ENCODE measurements around the gene SPPL2B.
"Not testable (repeated sequence)": the region's sequence is repeated elsewhere in the genome, so short reads cannot be mapped to it uniquely, and the experiment has no call there.

Gene SPPL2B

DNA sequence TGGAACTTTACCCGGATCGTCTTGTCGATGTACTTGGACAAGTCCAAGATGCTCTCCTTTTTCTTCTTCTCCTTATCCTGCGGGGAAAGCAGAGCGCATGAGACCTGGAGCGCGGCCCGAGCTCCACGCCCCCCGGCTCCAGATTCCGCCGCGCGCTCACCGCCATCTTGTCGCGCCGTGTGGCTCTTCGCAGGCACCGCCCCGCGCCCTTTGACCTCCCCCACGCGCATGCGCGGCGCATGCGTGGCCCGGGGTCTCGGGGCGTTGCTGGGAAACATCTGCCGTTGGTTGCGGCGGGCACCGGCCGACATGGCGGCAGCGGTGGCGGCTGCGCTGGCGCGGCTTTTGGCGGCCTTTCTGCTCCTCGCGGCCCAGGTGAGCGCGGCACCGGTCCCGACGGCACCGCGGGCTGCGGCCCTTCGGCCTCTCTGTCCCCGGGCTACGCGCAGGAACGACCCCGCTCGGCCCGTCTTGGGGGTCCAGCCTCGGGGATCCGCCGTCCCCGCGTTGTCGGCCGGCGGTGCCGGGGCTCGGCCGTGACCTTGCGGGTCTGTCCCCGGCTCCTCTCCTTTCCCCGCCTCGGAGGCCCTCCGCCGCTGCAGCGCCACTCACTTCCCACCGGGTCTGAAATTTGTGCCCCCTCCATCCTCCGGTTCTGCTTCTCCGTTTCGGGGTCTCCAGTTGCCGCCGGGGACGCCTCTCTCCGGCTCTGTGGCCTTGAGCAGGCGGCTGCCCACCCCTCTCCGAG, at the start of gene SPPL2B, which contains the start of gene LSM7:
Gene SPPL2B (plus strand): TSS at position 284 of the 748 bp plus-strand sequence. CDS start 26 bp downstream, at position 310.
Gene LSM7 (minus strand): TSS at position 186 of the 748 bp plus-strand sequence. CDS start 20 bp downstream, at position 166.
- ATAC-seq: peak; percentile 65

DNA sequence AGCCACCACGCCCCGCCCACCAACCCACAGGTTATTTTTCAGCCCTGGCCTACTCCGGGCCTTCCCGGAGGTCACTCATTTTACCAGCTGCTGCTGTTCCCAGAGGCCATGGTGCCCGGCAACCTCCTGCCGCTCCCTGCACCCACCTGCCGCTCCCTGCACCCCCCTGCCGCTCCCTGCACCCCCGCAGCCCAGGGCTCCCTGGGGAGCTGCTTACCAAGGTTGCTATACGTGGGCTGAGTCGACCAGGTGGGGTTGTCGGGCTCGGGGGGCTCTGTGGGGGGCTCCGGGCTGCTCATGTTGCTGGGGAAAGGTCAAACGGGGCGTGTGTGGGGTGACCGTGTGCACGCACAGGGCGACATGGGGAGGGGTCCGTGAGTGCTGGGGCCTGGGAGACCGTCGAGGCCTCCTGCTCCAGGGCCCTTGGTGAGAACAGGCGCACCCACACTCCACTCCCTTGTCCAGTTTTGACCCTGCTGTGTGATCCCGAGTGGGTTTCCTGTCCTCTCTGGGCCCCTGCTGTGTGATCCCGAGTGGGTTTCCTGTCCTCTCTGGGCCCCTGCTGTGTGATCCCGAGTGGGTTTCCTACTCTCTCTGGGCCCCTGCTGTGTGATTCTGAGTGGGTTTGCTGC, 47.7 kb upstream of the SPPL2B start:
- no peak for DNase-seq

More for the DNA sequence above, at the start of gene SPPL2B, which contains the start of gene LSM7:
- DNase-seq: peak; percentile 96

GRCh38 chr19:2281265-2282061, 47.0 kb upstream of the SPPL2B start:
- DNase-seq, ATAC-seq: not testable (repeated sequence)

More for the DNA sequence above, 47.7 kb upstream of the SPPL2B start:
- ATAC-seq: no peak

DNA sequence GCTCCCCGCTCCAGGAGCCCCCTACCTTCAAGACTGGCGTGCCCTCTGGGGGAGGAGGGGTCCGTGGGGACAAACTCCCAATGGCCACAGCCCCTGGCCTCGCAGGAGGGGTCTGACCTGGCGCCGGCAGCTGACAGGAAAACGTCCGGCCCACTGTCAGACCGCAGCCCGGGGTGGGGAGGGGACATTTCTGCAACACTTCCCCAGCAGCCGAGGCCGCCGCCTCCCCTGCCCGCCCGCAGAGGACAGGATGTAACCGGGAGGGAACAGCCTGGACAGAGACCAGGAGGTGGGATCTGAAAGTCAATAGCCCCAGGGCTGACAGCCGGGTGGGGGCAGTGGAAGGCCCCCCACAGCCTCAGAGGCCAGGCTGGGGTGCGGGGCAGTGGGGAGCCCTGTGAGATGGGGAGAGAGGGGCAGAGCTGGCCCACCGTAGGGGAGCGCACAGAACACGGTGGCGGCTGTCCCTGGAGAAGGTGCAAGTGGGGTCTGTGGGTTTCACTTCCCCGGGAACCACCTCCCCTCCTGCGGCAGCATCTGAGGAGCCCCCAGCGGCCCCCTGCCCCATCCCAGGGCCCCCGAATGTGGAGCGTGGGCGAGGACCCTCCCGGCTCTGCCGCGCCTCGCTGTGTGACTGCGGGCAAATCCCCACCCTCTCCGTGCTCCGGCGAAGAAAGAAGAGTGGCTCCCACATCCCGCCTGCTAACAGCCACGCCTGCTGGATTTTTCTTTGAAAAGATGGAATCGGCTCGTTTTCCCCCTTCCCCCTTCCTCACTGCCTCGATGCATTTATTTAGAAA, 46.2 kb upstream of the SPPL2B start, which contains the start of gene PEAK3:
Gene PEAK3 (minus strand): TSS at position 114 of the 800 bp plus-strand sequence. CDS start 1,244 bp downstream, outside the sequence.
- DNase-seq: peak; percentile 57

DNA sequence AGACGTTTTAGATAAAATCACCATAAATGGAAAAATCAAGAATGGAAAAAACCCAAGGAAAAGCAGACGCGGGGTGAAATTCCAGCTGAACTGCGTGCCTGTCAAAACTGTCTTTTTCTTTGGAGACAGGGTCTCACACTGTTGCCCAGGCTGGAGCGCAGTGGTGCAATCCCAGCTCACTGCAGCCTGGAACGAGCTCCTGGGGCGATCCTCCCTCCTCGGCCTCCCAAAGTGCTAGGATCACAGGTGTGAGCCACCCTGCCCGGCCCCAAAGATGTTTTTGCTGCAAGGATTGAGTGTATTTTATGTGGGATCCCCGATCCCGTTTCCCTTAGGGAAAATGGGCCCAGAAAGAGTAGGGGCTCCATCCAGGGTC, 45.6 kb upstream of the SPPL2B start:
- ATAC-seq (no peak), DNase-seq (no peak)

More for the DNA sequence above, 46.2 kb upstream of the SPPL2B start, which contains the start of gene PEAK3:
- peak; percentile 21 for ATAC-seq

- ATAC-seq: no peak
- DNase-seq: no peak
Measured at GRCh38 chr19:2283835-2284507, 44.5 kb upstream of the SPPL2B start.

GRCh38 chr19:2286402-2287140, 41.9 kb upstream of the SPPL2B start:
- DNase-seq (no peak), ATAC-seq (no peak)

DNA sequence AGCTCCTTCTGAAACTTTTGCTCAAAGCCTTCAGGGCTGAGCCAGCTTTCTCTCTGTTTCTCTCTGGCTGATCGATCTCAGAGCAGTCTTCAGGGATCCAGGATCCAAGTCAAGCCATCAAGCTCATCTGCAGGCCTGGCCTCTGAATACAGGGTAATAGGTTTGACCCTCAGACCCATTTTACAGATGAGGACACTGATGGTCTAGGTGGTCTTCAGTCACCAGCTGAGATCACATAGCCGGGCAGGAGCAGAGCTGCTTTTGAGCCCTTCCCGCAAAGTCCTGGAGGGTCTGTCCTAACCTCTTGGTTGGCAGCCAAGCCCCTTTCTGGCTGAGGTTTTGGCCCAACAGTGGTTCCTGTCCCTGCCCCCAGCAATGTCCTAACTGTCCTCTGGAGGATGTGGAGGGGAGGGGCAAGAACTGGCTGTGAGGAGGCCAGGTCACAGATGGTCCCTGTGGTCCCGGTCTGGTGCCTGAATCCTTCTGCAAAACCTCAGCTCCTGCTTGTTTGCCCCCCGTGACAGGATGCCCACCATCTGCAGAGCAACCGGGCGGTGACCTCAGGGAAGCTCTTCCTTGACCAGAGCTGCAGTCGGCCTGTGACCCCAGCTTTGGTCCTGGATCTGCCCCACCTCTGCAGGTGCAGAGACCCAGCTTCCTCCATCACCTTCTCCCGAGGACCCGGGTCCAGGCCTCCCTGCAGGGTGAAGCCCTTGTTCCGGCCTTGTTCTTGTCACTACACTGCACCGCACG, 40.7 kb upstream of the SPPL2B start:
- ATAC-seq (no peak), DNase-seq (no peak)

DNA sequence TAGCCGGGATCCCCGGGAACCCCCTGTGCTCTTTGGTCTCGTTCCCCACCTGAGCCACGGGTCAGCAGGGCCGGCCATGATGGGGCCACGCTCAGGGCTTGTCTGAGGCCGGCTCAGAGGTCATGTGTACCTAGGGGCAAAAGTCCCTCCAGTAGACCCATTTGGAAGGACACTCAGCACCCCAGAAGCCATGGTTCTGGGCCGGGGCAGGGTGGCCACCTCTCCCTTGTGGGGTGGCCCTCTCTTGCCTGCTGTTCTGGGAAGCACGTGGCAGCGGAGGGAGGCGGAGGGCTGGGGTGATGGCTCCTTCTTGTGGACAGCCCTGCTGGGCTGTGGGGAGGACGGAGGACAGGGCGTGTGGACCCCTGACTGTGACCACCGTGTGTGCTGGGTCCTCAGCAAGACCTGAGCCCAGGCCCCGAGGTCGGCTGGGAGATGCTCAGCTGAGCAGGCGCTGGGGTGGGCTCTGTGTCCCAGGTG, 40.1 kb upstream of the SPPL2B start:
- ATAC-seq (no peak), DNase-seq (no peak)

GRCh38 chr19:2288818-2289713, 39.4 kb upstream of the SPPL2B start:
- ATAC-seq (no peak), DNase-seq (no peak)

DNA sequence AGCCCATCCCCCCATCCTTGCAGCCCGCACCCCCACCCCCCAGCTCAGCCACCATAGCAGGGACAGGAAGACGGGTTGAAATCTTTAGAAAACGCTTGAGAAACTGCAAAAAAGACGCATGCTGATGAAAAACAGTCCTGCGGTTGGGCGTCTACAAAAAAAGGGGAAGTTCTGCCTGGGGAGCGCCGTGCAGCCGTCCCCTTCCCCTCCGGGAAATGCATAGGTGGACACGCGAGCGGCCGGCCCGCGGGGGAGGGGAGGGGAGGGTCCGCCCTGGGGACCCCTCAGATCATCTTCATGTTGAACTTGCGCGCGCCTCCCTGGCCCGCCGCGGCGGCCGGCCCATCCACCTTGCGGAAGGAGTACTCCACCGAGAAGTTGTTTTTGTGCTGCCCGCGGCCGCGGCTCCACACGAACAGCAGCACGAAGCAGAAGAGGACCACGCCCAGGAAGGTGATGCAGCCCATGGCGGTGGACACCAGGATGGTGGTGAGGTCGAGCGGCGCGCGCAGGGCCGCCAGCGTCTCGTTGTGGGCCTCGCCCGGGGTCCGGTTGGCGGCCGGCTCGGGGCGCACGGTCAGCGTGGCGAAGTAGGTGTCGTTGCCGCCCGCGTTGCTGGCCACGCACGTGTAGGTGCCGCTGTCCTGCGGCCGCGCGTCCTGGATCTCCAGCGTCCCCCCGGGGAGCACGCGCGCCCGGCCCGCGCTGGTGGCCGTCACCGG, 38.6 kb upstream of the SPPL2B start:
- peak; percentile 50 for DNase-seq
- peak; percentile 20 for ATAC-seq

DNA sequence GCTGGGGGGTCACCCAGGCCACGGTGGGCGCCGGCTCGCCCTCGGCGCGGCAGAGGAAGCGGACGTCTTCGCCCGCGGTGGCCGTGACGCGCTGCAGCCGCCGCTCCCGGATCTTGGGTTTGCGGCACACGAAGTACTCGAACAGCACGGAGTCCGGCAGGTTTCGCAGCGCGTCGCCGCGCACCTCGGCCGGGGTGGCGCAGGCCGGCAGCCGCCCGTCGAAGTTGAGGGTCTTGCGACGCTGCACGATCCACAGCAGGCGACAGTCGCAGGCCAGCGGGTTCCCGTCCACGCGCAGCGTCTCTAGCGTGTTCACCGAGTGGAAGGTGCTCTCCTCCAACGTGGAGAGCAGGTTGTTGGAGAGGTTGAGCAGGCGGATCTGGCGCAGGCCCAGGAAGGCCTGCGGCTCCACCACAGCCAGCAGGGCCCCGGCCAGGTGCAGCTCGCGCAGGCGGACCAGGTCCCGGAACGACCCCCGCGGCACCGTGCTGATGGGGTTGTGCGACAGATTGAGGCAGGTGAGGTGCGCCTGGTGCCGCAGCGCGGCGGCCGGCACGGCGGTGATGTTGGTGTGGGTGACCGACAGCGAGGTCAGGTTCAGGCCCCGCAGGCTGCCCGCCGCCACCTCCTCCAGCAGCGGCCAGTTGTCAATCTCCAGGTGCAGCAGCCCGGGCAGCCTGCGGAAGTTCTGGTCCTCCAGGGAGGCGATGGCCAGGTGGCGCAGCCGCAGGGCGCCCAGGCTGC, 37.9 kb upstream of the SPPL2B start:
- DNase-seq (no peak), ATAC-seq (no peak)

GRCh38 chr19:2291185-2291751, 37.2 kb upstream of the SPPL2B start:
- DNase-seq (no peak), ATAC-seq (no peak)

DNA sequence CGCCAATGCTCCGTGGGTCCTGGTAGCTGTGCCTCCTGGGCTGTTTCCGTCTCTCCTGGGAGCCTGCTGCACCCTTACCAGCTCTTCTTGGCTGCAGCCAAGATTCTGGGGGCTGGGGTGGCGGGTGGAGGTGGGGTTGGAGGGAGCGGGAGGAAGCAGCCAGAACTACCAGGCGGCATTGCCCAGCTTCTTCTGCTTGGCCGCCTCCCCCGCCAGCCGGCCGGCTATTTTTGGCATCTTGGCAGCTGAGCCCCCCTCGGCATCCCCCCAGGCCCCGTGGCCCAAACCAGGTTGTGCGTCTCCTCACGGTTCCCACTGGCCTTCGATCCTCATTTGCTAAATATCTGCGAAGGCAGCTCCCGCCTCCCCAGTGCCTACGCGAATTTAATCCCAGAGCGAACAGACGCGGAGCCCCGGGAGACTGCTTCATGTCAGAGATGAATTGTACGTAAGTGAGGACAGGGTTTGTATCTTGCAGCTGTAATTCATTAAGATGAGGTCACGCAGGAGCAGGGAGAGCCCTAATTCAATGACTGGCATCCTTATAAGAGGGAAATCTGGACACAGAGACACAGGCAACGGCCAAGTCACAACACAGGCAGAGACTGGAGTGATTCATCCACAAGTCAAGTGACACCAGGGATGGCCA, 33.7 kb upstream of the SPPL2B start:
- ATAC-seq (no peak), DNase-seq (no peak)

DNA sequence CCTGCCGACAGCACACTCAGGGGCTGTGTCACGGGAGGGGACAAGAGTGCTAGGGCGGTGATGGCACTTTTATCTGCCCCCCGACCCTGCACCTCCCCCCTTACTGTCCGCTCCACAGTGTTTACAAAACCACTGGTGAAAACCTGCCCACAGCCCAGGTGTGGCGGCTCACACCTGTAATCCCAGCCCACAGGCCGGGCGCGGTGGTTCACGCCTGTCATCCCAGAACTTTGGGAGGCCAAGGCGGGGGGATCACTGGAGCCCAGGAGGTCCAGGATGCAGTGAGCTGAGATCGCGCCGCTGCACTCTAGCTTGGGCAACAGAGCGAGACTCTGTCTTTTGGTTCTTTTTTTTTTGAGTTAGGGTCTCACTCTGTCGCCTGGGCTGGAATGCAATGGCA, 32.3 kb upstream of the SPPL2B start:
- DNase-seq (no peak), ATAC-seq (no peak)

DNA sequence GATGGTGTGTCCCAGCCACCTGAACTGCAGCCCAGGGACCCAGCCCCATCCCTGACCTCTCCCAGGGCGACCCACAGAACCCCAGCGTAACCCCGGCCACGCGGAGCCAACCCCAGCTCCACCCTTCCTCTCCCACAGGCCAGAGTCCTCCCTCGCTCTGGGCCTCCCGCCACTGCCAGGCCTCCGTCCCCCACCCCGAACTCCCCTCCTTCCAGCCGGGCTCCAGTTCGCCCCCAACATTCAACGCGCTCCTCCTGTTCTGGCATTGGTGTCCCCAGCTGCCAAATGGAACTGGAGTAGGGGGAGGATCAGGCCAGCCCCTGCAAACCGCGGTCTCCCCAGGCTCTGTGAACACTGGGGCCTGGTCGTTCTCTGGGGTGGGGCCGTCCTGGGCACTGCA, 28.0 kb upstream of the SPPL2B start:
- DNase-seq (no peak), ATAC-seq (no peak)

Measured in stimulated activated naive CD8-positive, alpha-beta T cell treated with anti-CD3 and anti-CD28 coated beads, Interleukin-15, Interleukin-2, amounts not matched to agents 100 U/mL and 50 U/mL, for 24 hours (primary cell).